GM12878 (cell line): ENCODE results near the gene SCN10A. TPM values are rescaled to one million over a fixed set of nuclear protein-coding genes. Genes with fewer than 3 reads are reported as not detected.

Experiments
- ATAC-seq: fragments of 200-7000 bp; cut with Tn5 transposase; 3 replicates; pipeline ENCODE4 v1.9.1; 2020; ENCODE audit warnings: mild to moderate bottlenecking, moderate library complexity
- BruUV-seq: library from RNA; stranded (reverse); fragments of 400-500 nt; replicated peaks from 2 replicates; lab custom pipeline; 2021; lab: Mats Ljungman, UMichigan
- CTCF ChIA-PET: fragments of 300-600 bp; sonication (Branson Sonifier 250); formaldehyde crosslinking; extraction: SDS; loops from one replicate; lab custom pipeline; 2021; ENCODE audit warnings: inconsistent platforms; lab: Yijun Ruan, JAX
- POLR2A ChIA-PET: fragments of 350-600 bp; formaldehyde crosslinking; extraction: SDS; loops from one replicate; lab custom pipeline; 2021; ENCODE audit warnings: inconsistent platforms; lab: Charles Lee
- RAD21 ChIA-PET: fragments of 300-600 bp; sonication (Branson Sonifier 250); formaldehyde crosslinking; loops from one replicate; lab custom pipeline; 2023; ENCODE audit warnings: antibody characterized with exemption; ENCODE audit not compliant: unreplicated experiment; lab: Charles Lee
- SMC1A ChIA-PET: fragments of 300-600 bp; sonication (Branson Sonifier 250); formaldehyde crosslinking; loops from one replicate; lab custom pipeline; 2023; ENCODE audit not compliant: unreplicated experiment, uncharacterized antibody; lab: Charles Lee
- DNase-seq: peaks from one replicate; pipeline ENCODE4 v3.0.0-alpha.2; 2011; ENCODE audit warnings: low read depth, low spot score
- FAIRE-seq: peaks from 3 replicates; lab custom pipeline; 2011; peaks lifted over from hg19 to GRCh38; lab: Jason Lieb, UNC
- H2AFZ ChIP-seq: 2 replicates; pipeline ENCODE4 v1.6.0; 2011; ENCODE audit warnings: low read depth, low read length, control low read depth; ENCODE audit not compliant: control insufficient read depth
- H3K27ac ChIP-seq: 2 replicates; pipeline ENCODE4 v1.5.1; 2011; ENCODE audit warnings: control low read depth; ENCODE audit not compliant: control insufficient read depth, insufficient read depth
- H3K27me3 ChIP-seq, 2 experiments: replicated peaks in 1 of 2; 2 replicates each; pipeline versions ENCODE4 v1.6.0 to v1.6.1; 2011; ENCODE audit warnings: low read length in 1 of 2; ENCODE audit not compliant: control insufficient read depth in 2 of 2, insufficient read depth in 2 of 2
- H3K36me3 ChIP-seq, 2 experiments: 2 replicates each; pipeline ENCODE4 v1.5.1; 2011; ENCODE audit warnings: low read length in 1 of 2; ENCODE audit not compliant: control insufficient read depth in 2 of 2, insufficient read depth in 2 of 2
- H3K4me1 ChIP-seq: 2 replicates; pipeline ENCODE4 v1.6.1; 2011; ENCODE audit warnings: mild to moderate bottlenecking, low read length, moderate library complexity, mixed read lengths; ENCODE audit not compliant: control insufficient read depth, insufficient read depth
- H3K4me2 ChIP-seq: 2 replicates; pipeline ENCODE4 v1.6.0; 2011; ENCODE audit warnings: control low read depth; ENCODE audit not compliant: control insufficient read depth, insufficient read depth
- H3K4me3 ChIP-seq: fragments of 200-600 bp; sonication (generic); 2 replicates; pipeline ENCODE4 v1.5.1; 2016
- H3K79me2 ChIP-seq: 2 replicates; pipeline ENCODE4 v1.6.0; 2011; ENCODE audit warnings: low read length; ENCODE audit not compliant: control insufficient read depth, insufficient read depth
- H3K9ac ChIP-seq: 2 replicates; pipeline ENCODE4 v1.8.0; 2011; ENCODE audit warnings: low read length, control low read depth, mixed read lengths; ENCODE audit not compliant: control insufficient read depth, insufficient read depth
- H3K9me3 ChIP-seq: replicated peaks from 3 replicates; pipeline ENCODE4 v1.5.1; 2011; ENCODE audit warnings: mild to moderate bottlenecking, low read length; ENCODE audit not compliant: control insufficient read depth, insufficient read depth
- H4K20me1 ChIP-seq: 2 replicates; pipeline ENCODE4 v1.6.0; 2011; ENCODE audit not compliant: control insufficient read depth, insufficient read depth
- CHD1 ChIP-seq: IDR thresholded peaks from 2 replicates; pipeline ENCODE4 v1.6.1; 2012; ENCODE audit warnings: low read depth, low read length, improper control_type of control experiment
- ETV6 ChIP-seq, 2 experiments: fragments of 450-650 bp in 1 of 2; IDR thresholded peaks in 1 of 2; conservative IDR thresholded peaks in 1 of 2; 2 replicates each; pipeline ENCODE4 v1.6.1; 2014; ENCODE audit warnings: antibody characterized with exemption in 1 of 2, borderline replicate concordance in 1 of 2, low read depth in 1 of 2, mild to moderate bottlenecking in 1 of 2, moderate library complexity in 1 of 2
- IRF5 ChIP-seq: fragments of 450-650 bp; IDR thresholded peaks from 2 replicates; pipeline ENCODE4 v1.6.1; 2017; ENCODE audit warnings: borderline replicate concordance
- JUNB ChIP-seq: IDR thresholded peaks from 2 replicates; pipeline ENCODE4 v1.6.1; 2016; ENCODE audit warnings: antibody characterized with exemption, mild to moderate bottlenecking
- KAT2A ChIP-seq: conservative IDR thresholded peaks from 2 replicates; pipeline ENCODE4 v1.6.1; 2011; ENCODE audit warnings: low read depth, low read length; ENCODE audit not compliant: control insufficient read depth
- NR2F1 ChIP-seq: fragments of 450-650 bp; conservative IDR thresholded peaks from 2 replicates; pipeline ENCODE4 v1.6.1; 2017; ENCODE audit warnings: mild to moderate bottlenecking
- PKNOX1 ChIP-seq: fragments of 450-650 bp; IDR thresholded peaks from 2 replicates; pipeline ENCODE4 v1.6.1; 2016; ENCODE audit warnings: mild to moderate bottlenecking
- YBX1 ChIP-seq: fragments of 450-650 bp; IDR thresholded peaks from 2 replicates; pipeline ENCODE4 v1.6.1; 2016; ENCODE audit warnings: antibody characterized with exemption
- WGBS: methylation state at CpG from one replicate; pipeline ENCODE4 v1.1.6; 2016; ENCODE audit warnings: low lambda C conversion rate; ENCODE audit not compliant: insufficient replicate concordance, insufficient coverage; ENCODE audit errors: missing lambda C conversion rate; 5-methylcytosine and 5-hydroxymethylcytosine counted together
- in situ Hi-C: fragments of 300-500 bp; cut with MboI; formaldehyde crosslinking; loops from 9 replicates; pipeline ENCODE4 v1.14.3; 2018; ENCODE audit warnings: mixed read lengths
- intact Hi-C: fragments of 100-400 bp; cut with micrococcal nuclease; formaldehyde crosslinking; loops from one replicate; pipeline ENCODE4 v1.14.2; 2022; ENCODE audit not compliant: unreplicated experiment
- polyA plus RNA-seq, 11 experiments: library from polyadenylated mRNA; depleted of rRNA in 4 of 11; unstranded in 6 of 11; stranded (reverse) in 5 of 11; fragments of >200 nt; fragmentation: Nextera tagmentation in 4 of 11; fragmentation: Illumina TruSeq in 1 of 11; extraction: Ambion mirVana in 4 of 11; extraction: Trizol in 1 of 11; gene quantifications; 1 replicate in 1 of 11; 2 replicates in 10 of 11; pipeline versions ENCODE4 v1.2.1 to v1.2.3, GENCODE V29; 2011 to 2016; ENCODE audit warnings: inconsistent platforms in 2 of 11, missing spikeins in 2 of 11, low read depth in 1 of 11
- total RNA-seq, 4 experiments: library from RNA; depleted of rRNA in 3 of 4; stranded (reverse); fragments of >200 nt in 3 of 4; fragmentation: Illumina TruSeq in 1 of 4; extraction: Trizol in 1 of 4; gene quantifications; 2 replicates each; pipeline versions ENCODE4 v1.2.1 to v1.2.3, GENCODE V29; 2013 to 2021

The SCN10A gene
- total and polyA plus RNA-seq, 10 of the 15 experiments (the other 5 are each of a cell fraction or from before 2014, with no cell fraction given), result not detected

- no peaks in the 10 kb centered on the region for H3K27me3 ChIP-seq
- intact Hi-C loops (no loop called here), in situ Hi-C loops (no loop called here)
- no peaks in the 10 kb centered on the region for H4K20me1 ChIP-seq
- ChIA-PET SMC1A (no interaction called here), POLR2A (interaction anchor here (0.6 kb wide), 1 partner anchor 12 kb away, joined by 4 read pairs; no protein-coding TSS in a partner anchor), RAD21 (no interaction called here), CTCF (interaction anchor here (0.6 kb wide), 2 partner anchors 22 to 655 kb away, joined by 3 read pairs; no protein-coding TSS in a partner anchor)
- no peak overlapping the region for H3K4me2 ChIP-seq
- H3K9me3 ChIP-seq, result no peaks in the 10 kb centered on the region
- H3K27ac ChIP-seq, result no peak overlapping the region
- no peaks in the 10 kb centered on the region for H3K36me3 ChIP-seq
- TF ChIP-seq NR2F1 (no peak), IRF5 (no peak), ETV6 (conservative IDR thresholded peaks at IDR 0.05 in 1 of 2, IDR thresholded peaks at IDR 0.05 in 1 of 2; ENCODE audit: borderline replicate concordance in 1 of 2, low read depth in 1 of 2) (no peak), YBX1 (no peak), CHD1 (no peak)
- no peaks in the 10 kb centered on the region for H3K4me1 ChIP-seq
- H3K79me2 ChIP-seq, result no peaks in the 10 kb centered on the region
- 0% methylated on average over 1 of the region's 1 CpG for WGBS
- no peak overlapping the region for H3K9ac ChIP-seq
- no peak for FAIRE-seq
- H2AFZ ChIP-seq, result no peak overlapping the region
- BruUV-seq, result no TSS peak
- H3K4me3 ChIP-seq, result no peak overlapping the region
- DNase-seq, result no peak
- no peak for ATAC-seq
Observed at GRCh38 chr3:38800511-38800910, 15.5 kb downstream of the SCN10A start.

GRCh38 chr3:38793721-38794120 lies 22.3 kb downstream of the SCN10A start:
- ChIA-PET SMC1A (no interaction called here), RAD21 (no interaction called here), POLR2A (no interaction called here), CTCF (no interaction called here)
- BruUV-seq, result no TSS peak
- H3K4me3 ChIP-seq, result no peak overlapping the region
- no peaks in the 10 kb centered on the region for H3K4me1 ChIP-seq
- H3K9ac ChIP-seq, result no peak overlapping the region
- ATAC-seq (no peak), FAIRE-seq (no peak), DNase-seq (no peak)
- no peak overlapping the region for H2AFZ ChIP-seq
- 46% methylated on average over 8 of the region's 8 CpGs for WGBS
- H3K4me2 ChIP-seq, result no peak overlapping the region
- intact Hi-C loops, result no loop called here
- no peaks in the 10 kb centered on the region for H3K27me3 ChIP-seq
- H3K36me3 ChIP-seq, result no peaks in the 10 kb centered on the region
- TF ChIP-seq JUNB (no peak), KAT2A (no peak), PKNOX1 (no peak)
- in situ Hi-C loops, result no loop called here
- H4K20me1 ChIP-seq, result no peaks in the 10 kb centered on the region
- no peaks in the 10 kb centered on the region for H3K79me2 ChIP-seq
- no peaks in the 10 kb centered on the region for H3K9me3 ChIP-seq
- no peak overlapping the region for H3K27ac ChIP-seq
